ENCODE results near the gene LRP2.
"Not testable (repeated sequence)": the region's sequence is repeated elsewhere in the genome, so short reads cannot be mapped to it uniquely, and the experiment has no call there.

- TF ChIP-seq, protein P1, sequence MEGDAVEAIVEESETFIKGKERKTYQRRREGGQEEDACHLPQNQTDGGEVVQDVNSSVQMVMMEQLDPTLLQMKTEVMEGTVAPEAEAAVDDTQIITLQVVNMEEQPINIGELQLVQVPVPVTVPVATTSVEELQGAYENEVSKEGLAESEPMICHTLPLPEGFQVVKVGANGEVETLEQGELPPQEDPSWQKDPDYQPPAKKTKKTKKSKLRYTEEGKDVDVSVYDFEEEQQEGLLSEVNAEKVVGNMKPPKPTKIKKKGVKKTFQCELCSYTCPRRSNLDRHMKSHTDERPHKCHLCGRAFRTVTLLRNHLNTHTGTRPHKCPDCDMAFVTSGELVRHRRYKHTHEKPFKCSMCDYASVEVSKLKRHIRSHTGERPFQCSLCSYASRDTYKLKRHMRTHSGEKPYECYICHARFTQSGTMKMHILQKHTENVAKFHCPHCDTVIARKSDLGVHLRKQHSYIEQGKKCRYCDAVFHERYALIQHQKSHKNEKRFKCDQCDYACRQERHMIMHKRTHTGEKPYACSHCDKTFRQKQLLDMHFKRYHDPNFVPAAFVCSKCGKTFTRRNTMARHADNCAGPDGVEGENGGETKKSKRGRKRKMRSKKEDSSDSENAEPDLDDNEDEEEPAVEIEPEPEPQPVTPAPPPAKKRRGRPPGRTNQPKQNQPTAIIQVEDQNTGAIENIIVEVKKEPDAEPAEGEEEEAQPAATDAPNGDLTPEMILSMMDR (IDR thresholded peaks at IDR 0.05) = not testable (repeated sequence)
- TF ChIP-seq POLR2A (IDR thresholded peaks at IDR 0.05) = not testable (repeated sequence)
Observed at GRCh38 chr2:169136428-169136827, 225.9 kb downstream of the LRP2 start.

All from lower leg skin (tissue), 3 donors.